WTC11 (cell line): ENCODE data around the gene GALNT17.

ENCODE experiments used
- CTCF ChIP-seq: fragments of 200-600 bp; IDR thresholded peaks from 2 replicates; pipeline ENCODE4 v1.8.0; 2022; ENCODE audit warnings: antibody characterized with exemption
- E2F1 ChIP-seq: sonication (generic); formaldehyde crosslinking; IDR thresholded peaks from 2 replicates; pipeline ENCODE4 v1.8.0; 2022; ENCODE audit warnings: mild to moderate bottlenecking, missing genetic modification reagents
- GABPB1 ChIP-seq: sonication (generic); formaldehyde crosslinking; IDR thresholded peaks from 2 replicates; pipeline ENCODE4 v1.8.1; 2023; ENCODE audit warnings: mild to moderate bottlenecking, missing genetic modification reagents
- IRF1 ChIP-seq: sonication (generic); formaldehyde crosslinking; IDR thresholded peaks from 2 replicates; pipeline ENCODE4 v1.8.0; 2023; ENCODE audit warnings: missing genetic modification reagents
- NR2C2 ChIP-seq: sonication (generic); formaldehyde crosslinking; IDR thresholded peaks from 2 replicates; pipeline ENCODE4 v1.8.0; 2022; ENCODE audit warnings: mild to moderate bottlenecking, missing genetic modification reagents
- SMAD3 ChIP-seq: sonication (generic); formaldehyde crosslinking; IDR thresholded peaks from 2 replicates; pipeline ENCODE4 v1.8.0; 2022; ENCODE audit warnings: missing genetic modification reagents, mild to moderate bottlenecking, borderline replicate concordance
- TEAD1 ChIP-seq: sonication (generic); formaldehyde crosslinking; IDR thresholded peaks from 2 replicates; pipeline ENCODE4 v1.8.0; 2022; ENCODE audit warnings: mild to moderate bottlenecking, missing genetic modification reagents
- USF2 ChIP-seq: sonication (generic); formaldehyde crosslinking; IDR thresholded peaks from 2 replicates; pipeline ENCODE4 v1.8.1; 2023; ENCODE audit warnings: mild to moderate bottlenecking, missing genetic modification reagents, moderate library complexity

- TF ChIP-seq TEAD1 (CRISPR knock-in tag) (no peak), CTCF (no peak), IRF1 (CRISPR knock-in tag) (no peak), E2F1 (no peak), SMAD3 (no peak), GABPB1 (CRISPR knock-in tag) (no peak), NR2C2 (CRISPR knock-in tag) (no peak), USF2 (CRISPR knock-in tag) (no peak)
Measured at GRCh38 chr7:71472962-71473361, 341.0 kb downstream of the GALNT17 start.
